K562 (cell line): Measurements from ENCODE around the gene GRM5. TPM values are rescaled to one million over a fixed set of nuclear protein-coding genes. Genes with fewer than 3 reads are reported as not detected.

Source experiments
- ATAC-seq: fragments of 200-7000 bp; cut with Tn5 transposase; 3 replicates; pipeline ENCODE4 v1.9.1; 2020; ENCODE audit warnings: moderate library complexity
- BruUV-seq: library from RNA; stranded (reverse); fragments of 400-500 nt; replicated peaks from 2 replicates; lab custom pipeline; 2021; lab: Mats Ljungman, UMichigan
- CTCF ChIA-PET: fragments of 300-600 bp; formaldehyde crosslinking; extraction: SDS; loops from one replicate; lab custom pipeline; 2021; ENCODE audit warnings: low intra/inter-chr PET ratio; lab: Yijun Ruan, JAX
- POLR2A ChIA-PET: fragments of 300-600, 350-650 bp; sonication (Branson Sonifier 250); formaldehyde crosslinking; extraction: SDS; loops from one replicate; lab custom pipeline; 2021; ENCODE audit warnings: antibody characterized with exemption, inconsistent platforms; lab: Yijun Ruan, JAX
- DNase-seq, 4 experiments: peaks; one replicate each; pipeline versions ENCODE4 v3.0.0 to v3.0.0-alpha.2; 2011 to 2018; ENCODE audit warnings: low spot score in 3 of 4, mixed read lengths in 3 of 4; ENCODE audit errors: extremely low read depth in 1 of 4
- FAIRE-seq: peaks from 2 replicates; lab custom pipeline; 2011; peaks lifted over from hg19 to GRCh38; lab: Jason Lieb, UNC
- H2AFZ ChIP-seq: 2 replicates; pipeline ENCODE4 v1.6.0; 2011; ENCODE audit warnings: low read depth, low read length, control low read depth, inconsistent platforms
- H3K27ac ChIP-seq: fragments of 200-600 bp; 3 replicates; pipeline ENCODE4 v1.8.0; 2011; ENCODE audit warnings: low read depth, mild to moderate bottlenecking, control low read depth, inconsistent platforms, low read length, moderate library complexity, mixed read lengths; ENCODE audit errors: extremely low read depth
- H3K27me3 ChIP-seq, 2 experiments: fragments of 300-600 bp in 1 of 2; 2 replicates in 1 of 2; 3 replicates in 1 of 2; pipeline versions ENCODE4 v1.6.0 to v1.8.0; 2011; ENCODE audit warnings: inconsistent platforms in 2 of 2, low read length in 2 of 2, mild to moderate bottlenecking in 1 of 2, mixed read lengths in 1 of 2, moderate library complexity in 1 of 2; ENCODE audit not compliant: control insufficient read depth in 2 of 2, insufficient read depth in 2 of 2
- H3K36me3 ChIP-seq: fragments of 300-600 bp; 3 replicates; pipeline ENCODE4 v1.8.0; 2011; ENCODE audit warnings: mild to moderate bottlenecking, low read length, inconsistent platforms; ENCODE audit not compliant: control insufficient read depth, insufficient read depth
- H3K4me1 ChIP-seq, 2 experiments: fragments of 200-600 bp in 1 of 2; replicated peaks in 1 of 2; 2 replicates in 1 of 2; 3 replicates in 1 of 2; pipeline versions ENCODE4 v1.5.1 to v1.8.0; 2011; ENCODE audit warnings: inconsistent platforms in 2 of 2, low read length in 2 of 2, mild to moderate bottlenecking in 1 of 2, mixed read lengths in 1 of 2, moderate library complexity in 1 of 2; ENCODE audit not compliant: control insufficient read depth in 2 of 2, insufficient read depth in 2 of 2
- H3K4me2 ChIP-seq: 2 replicates; pipeline ENCODE4 v1.6.1; 2011; ENCODE audit warnings: low read length, control low read depth, inconsistent platforms, mixed read lengths; ENCODE audit not compliant: insufficient read depth
- H3K4me3 ChIP-seq: fragments of 200-600 bp; sonication (generic), shearing (Covaris generic); 2 replicates; pipeline ENCODE4 v1.5.1; 2016; ENCODE audit warnings: control low read depth, inconsistent platforms
- H3K79me2 ChIP-seq: fragments of 200-600 bp; 3 replicates; pipeline ENCODE4 v1.8.0; 2011; ENCODE audit warnings: low read length, inconsistent platforms; ENCODE audit not compliant: control insufficient read depth, insufficient read depth
- H3K9ac ChIP-seq, 2 experiments: 2 replicates each; pipeline versions ENCODE4 v1.6.0 to v1.6.1; 2011; ENCODE audit warnings: low read depth in 2 of 2, low read length in 2 of 2, control low read depth in 1 of 2, inconsistent platforms in 1 of 2, mild to moderate bottlenecking in 1 of 2, mixed read lengths in 1 of 2; ENCODE audit not compliant: insufficient read depth in 1 of 2
- H3K9me1 ChIP-seq: one replicate; pipeline ENCODE4 v1.6.0; 2011; ENCODE audit warnings: inconsistent platforms, mild to moderate bottlenecking, low read length, moderate library complexity; ENCODE audit not compliant: control insufficient read depth, insufficient read depth
- H3K9me3 ChIP-seq: replicated peaks from 2 replicates; pipeline ENCODE4 v1.5.1; 2011; ENCODE audit warnings: low read depth, low read length, inconsistent platforms; ENCODE audit not compliant: control insufficient read depth, insufficient read depth
- H4K20me1 ChIP-seq: replicated peaks from 2 replicates; pipeline ENCODE4 v1.6.1; 2011; ENCODE audit warnings: low read length, inconsistent platforms, mixed read lengths; ENCODE audit not compliant: control insufficient read depth, insufficient read depth
- CEBPG ChIP-seq, 3 experiments: fragments of 200-800 bp in 1 of 3; sonication (Bioruptor generic) in 1 of 3; sonication (generic) in 1 of 3; formaldehyde crosslinking in 1 of 3; IDR thresholded peaks in 2 of 3; conservative IDR thresholded peaks in 1 of 3; 2 replicates each; pipeline versions ENCODE4 v1.6.1 to v1.8.0; 2016 to 2022; ENCODE audit warnings: missing compliant biosample characterization in 2 of 3, missing genetic modification characterization in 2 of 3, mild to moderate bottlenecking in 1 of 3, missing genetic modification reagents in 1 of 3
- CXXC5 ChIP-seq: fragments of 250-450 bp; sonication (Bioruptor Pico); IDR thresholded peaks from 2 replicates; pipeline ENCODE4 v1.8.0; 2022; ENCODE audit warnings: inconsistent platforms, mild to moderate bottlenecking, moderate library complexity
- GABPB1 ChIP-seq: sonication (generic); formaldehyde crosslinking; IDR thresholded peaks from 2 replicates; pipeline ENCODE4 v1.8.0; 2022; ENCODE audit warnings: mild to moderate bottlenecking, missing genetic modification reagents
- KLF6 ChIP-seq: fragments of 250-450 bp; sonication (Bioruptor Pico); IDR thresholded peaks from 2 replicates; pipeline ENCODE4 v1.4.0; 2020; ENCODE audit warnings: mild to moderate bottlenecking, moderate library complexity, borderline replicate concordance
- MLX ChIP-seq, 2 experiments: fragments of 450-650 bp in 1 of 2; sonication (generic) in 1 of 2; formaldehyde crosslinking; conservative IDR thresholded peaks; 2 replicates each; pipeline versions ENCODE4 v1.4.0 to v1.8.1; 2020 to 2022; ENCODE audit warnings: mild to moderate bottlenecking in 1 of 2, missing genetic modification reagents in 1 of 2
- POLR3G ChIP-seq: IDR thresholded peaks from 2 replicates; pipeline ENCODE4 v1.6.1; 2011; ENCODE audit not compliant: insufficient read length, insufficient replicate concordance; ENCODE audit errors: extremely low read depth
- PTTG1 ChIP-seq: fragments of 450-650 bp; IDR thresholded peaks from 2 replicates; pipeline ENCODE4 v1.6.1; 2016; ENCODE audit warnings: low read depth, mild to moderate bottlenecking, missing genetic modification characterization, missing compliant biosample characterization
- RBM39 ChIP-seq: fragments of 200-400 bp; formaldehyde crosslinking; optimal IDR thresholded peaks from 2 replicates; pipeline ENCODE3; 2018; ENCODE audit warnings: low read depth, low read length
- SMARCA5 ChIP-seq: fragments of 450-650 bp; IDR thresholded peaks from 2 replicates; pipeline ENCODE4 v1.6.1; 2016
- WGBS: fragments of 100-300 bp; shearing (Covaris generic); methylation state at CpG from one replicate; pipeline ENCODE4 v1.1.6; 2016; ENCODE audit warnings: low coverage, mixed read lengths; ENCODE audit not compliant: insufficient coverage; ENCODE audit errors: missing lambda C conversion rate; 5-methylcytosine and 5-hydroxymethylcytosine counted together
- in situ Hi-C: fragments of 300-500 bp; cut with MboI; formaldehyde crosslinking; loops from 4 replicates; pipeline ENCODE4 v1.15.0; 2018; ENCODE audit warnings: inconsistent platforms, mixed read lengths
- intact Hi-C: fragments of 100-400 bp; cut with micrococcal nuclease; formaldehyde crosslinking; loops from 2 replicates; pipeline ENCODE4 v1.14.2; 2022
- polyA plus RNA-seq, 8 experiments: library from polyadenylated mRNA; depleted of rRNA in 4 of 8; stranded (reverse) in 5 of 8; unstranded in 3 of 8; fragments of >200 nt; fragmentation: Nextera tagmentation in 2 of 8; fragmentation: Illumina TruSeq in 1 of 8; extraction: Ambion mirVana in 2 of 8; extraction: Trizol in 1 of 8; gene quantifications; 2 replicates each; pipeline versions ENCODE4 v1.2.1 to v1.2.3, GENCODE V29; 2011 to 2014; ENCODE audit warnings: inconsistent platforms in 1 of 8, missing spikeins in 1 of 8
- total RNA-seq, 7 experiments: library from RNA; depleted of rRNA in 6 of 7; stranded (reverse); fragments of >200 nt in 6 of 7; fragmentation: Illumina TruSeq in 2 of 7; extraction: Trizol in 2 of 7; gene quantifications; 2 replicates each; pipeline versions ENCODE4 v1.2.1 to v1.2.3, GENCODE V29; 2011 to 2021; ENCODE audit warnings: low replicate concordance in 1 of 7

GRM5 gene
- total and polyA plus RNA-seq, 9 of the 15 experiments (the other 6 are each of a cell fraction or from before 2014, with no cell fraction given), result not detected

GRCh38 chr11:88531831-88532230 lies 534.0 kb downstream of the GRM5 start:
- TF ChIP-seq PTTG1, result no peak
- TF ChIP-seq RBM39, result no peak
- TF ChIP-seq POLR3G, result no peak
- no peak for TF ChIP-seq CXXC5 (CRISPR knock-in tag)
- no peak for TF ChIP-seq MLX (CRISPR knock-in tag; conservative IDR thresholded peaks at IDR 0.05)
- no peak for TF ChIP-seq GABPB1
- TF ChIP-seq SMARCA5, result no peak
- TF ChIP-seq KLF6 (CRISPR knock-in tag), result no peak
- no peak for TF ChIP-seq CEBPG (CRISPR knock-in tag; IDR thresholded peaks at IDR 0.05)
- no peak for TF ChIP-seq CEBPG (tag; conservative IDR thresholded peaks at IDR 0.05 in 1 of 2, IDR thresholded peaks at IDR 0.05 in 1 of 2)
- no peaks in the 10 kb centered on the region for H3K4me1 ChIP-seq
- intact Hi-C loops, result no loop called here

More at GRCh38 chr11:88531831-88532230, 534.0 kb downstream of the GRM5 start:
- FAIRE-seq, result no peak
- no TSS peak for BruUV-seq
- Histone ChIP-seq H3K9ac (no peak overlapping the region), H3K27me3 (no peaks in the 10 kb centered on the region), H3K27ac (no peak overlapping the region), H3K9me3 (no peaks in the 10 kb centered on the region), H3K4me3 (no peak overlapping the region), H3K9me1 (no peaks in the 10 kb centered on the region), H2AFZ (no peak overlapping the region), H3K36me3 (no peaks in the 10 kb centered on the region), H4K20me1 (no peaks in the 10 kb centered on the region), H3K4me2 (no peak overlapping the region), H3K79me2 (no peaks in the 10 kb centered on the region)
- POLR2A ChIA-PET, result no interaction called here
- ATAC-seq, result no peak
- CTCF ChIA-PET, result no interaction called here
- 2% methylated on average over 4 of the region's 4 CpGs for WGBS
- DNase-seq, result no peak
- in situ Hi-C loops, result no loop called here
